ENCODE measurements around the gene MRGPRX4. TPM values are rescaled to one million over a fixed set of nuclear protein-coding genes. Genes with fewer than 3 reads are reported as not detected.
"Not testable (repeated sequence)": the region's sequence is repeated elsewhere in the genome, so short reads cannot be mapped to it uniquely, and the experiment has no call there.

Gene MRGPRX4
- total RNA-seq, 2 experiments from 2014 or later, result not detected

DNA sequence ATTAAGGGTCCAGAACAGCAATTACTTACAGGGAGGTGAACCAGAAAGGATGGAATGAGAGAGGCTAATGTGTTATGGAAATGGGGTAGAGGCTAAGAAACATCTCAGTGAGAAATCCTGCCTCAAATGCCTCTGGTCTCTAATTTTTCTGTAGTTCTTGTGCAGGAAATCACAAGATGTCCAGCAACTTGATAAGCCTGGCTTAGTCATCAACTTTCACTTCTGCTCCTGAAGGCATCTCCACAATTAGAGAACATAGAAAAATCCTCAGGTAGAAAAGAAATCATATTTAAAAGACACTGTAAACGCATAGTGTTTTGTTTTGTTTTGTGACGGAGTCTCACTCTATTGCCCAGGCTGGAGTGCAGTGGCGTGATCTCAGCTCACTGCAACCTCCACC, 18.7 kb downstream of the MRGPRX4 start:
- DNase-seq, result no peak
- TF ChIP-seq, protein P1, sequence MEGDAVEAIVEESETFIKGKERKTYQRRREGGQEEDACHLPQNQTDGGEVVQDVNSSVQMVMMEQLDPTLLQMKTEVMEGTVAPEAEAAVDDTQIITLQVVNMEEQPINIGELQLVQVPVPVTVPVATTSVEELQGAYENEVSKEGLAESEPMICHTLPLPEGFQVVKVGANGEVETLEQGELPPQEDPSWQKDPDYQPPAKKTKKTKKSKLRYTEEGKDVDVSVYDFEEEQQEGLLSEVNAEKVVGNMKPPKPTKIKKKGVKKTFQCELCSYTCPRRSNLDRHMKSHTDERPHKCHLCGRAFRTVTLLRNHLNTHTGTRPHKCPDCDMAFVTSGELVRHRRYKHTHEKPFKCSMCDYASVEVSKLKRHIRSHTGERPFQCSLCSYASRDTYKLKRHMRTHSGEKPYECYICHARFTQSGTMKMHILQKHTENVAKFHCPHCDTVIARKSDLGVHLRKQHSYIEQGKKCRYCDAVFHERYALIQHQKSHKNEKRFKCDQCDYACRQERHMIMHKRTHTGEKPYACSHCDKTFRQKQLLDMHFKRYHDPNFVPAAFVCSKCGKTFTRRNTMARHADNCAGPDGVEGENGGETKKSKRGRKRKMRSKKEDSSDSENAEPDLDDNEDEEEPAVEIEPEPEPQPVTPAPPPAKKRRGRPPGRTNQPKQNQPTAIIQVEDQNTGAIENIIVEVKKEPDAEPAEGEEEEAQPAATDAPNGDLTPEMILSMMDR (IDR thresholded peaks at IDR 0.05), result no peak
- Mint-ChIP-seq H3K9me3 (no peaks in the 10 kb centered on the region), H3K27me3 (peaks cover 14% of the 10 kb centered on the region), H3K4me3 (no peak overlapping the region), H3K4me1 (ENCODE audit: low read depth) (no peaks in the 10 kb centered on the region), H3K36me3 (ENCODE audit: low read depth) (no peaks in the 10 kb centered on the region), H3K27ac (no peak overlapping the region)
- intact Hi-C loops (cut with micrococcal nuclease), result no loop called here
- ChIA-PET POLR2A (no interaction called here), CTCF (interaction anchor here (1.3 kb wide), 1 partner anchor 76 kb away, joined by 6 read pairs; no protein-coding TSS in a partner anchor)
- no peak for ATAC-seq

DNA sequence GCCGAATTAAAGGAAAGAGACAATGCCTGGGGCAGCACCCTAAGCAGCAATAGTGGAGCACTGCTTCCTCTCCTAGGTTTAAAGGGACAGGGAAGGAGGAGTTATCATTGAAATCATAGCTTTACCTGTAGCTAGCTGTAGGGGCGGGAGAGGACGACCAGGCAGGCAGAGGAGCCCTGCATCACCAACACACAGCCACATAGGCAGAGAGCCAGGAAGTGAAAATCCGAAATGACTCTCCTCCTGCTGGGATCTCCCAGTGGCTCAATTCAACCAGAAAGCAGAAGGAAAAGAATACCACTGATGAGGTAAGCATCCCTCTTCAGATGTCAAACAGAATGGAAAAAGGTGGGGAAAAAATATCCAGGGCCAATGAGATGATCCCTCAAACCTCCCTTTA, 20.4 kb downstream of the MRGPRX4 start:
- Mint-ChIP-seq H3K4me1 (ENCODE audit: low read depth) (no peaks in the 10 kb centered on the region), H3K36me3 (ENCODE audit: low read depth) (no peaks in the 10 kb centered on the region), H3K9me3 (no peaks in the 10 kb centered on the region), H3K4me3 (no peak overlapping the region), H3K27me3 (peaks cover 11% of the 10 kb centered on the region), H3K27ac (no peak overlapping the region)
- intact Hi-C loops (cut with micrococcal nuclease), result no loop called here
- ChIA-PET POLR2A (no interaction called here), CTCF (no interaction called here)
- TF ChIP-seq, protein P1 (IDR thresholded peaks at IDR 0.05), result no peak
- ATAC-seq, result no peak
- DNase-seq, result no peak

DNA sequence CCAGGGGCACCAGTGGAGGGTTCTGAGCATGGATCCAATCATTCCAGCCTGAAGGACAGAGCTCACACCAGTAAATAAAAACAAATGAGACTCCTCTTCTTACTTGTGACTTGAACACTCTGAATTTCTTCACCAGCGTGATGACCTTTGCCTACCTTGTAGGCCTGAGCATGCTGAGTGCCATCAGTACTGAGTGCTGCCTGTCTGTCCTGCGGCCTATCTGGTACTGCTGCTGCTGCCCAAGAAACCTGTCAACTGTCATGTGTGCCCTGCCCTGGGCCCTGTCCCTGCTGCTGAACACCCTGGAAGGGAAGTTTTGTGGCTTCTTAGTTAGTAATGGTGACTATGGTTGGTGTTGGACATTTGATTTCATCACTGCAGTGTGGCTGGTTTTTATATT, 23.9 kb downstream of the MRGPRX4 start:
- no peak for DNase-seq
- intact Hi-C loops (cut with micrococcal nuclease), result no loop called here
- Mint-ChIP-seq H3K36me3 (ENCODE audit: low read depth) (no peaks in the 10 kb centered on the region), H3K27me3 (peaks cover 16% of the 10 kb centered on the region), H3K4me3 (no peak overlapping the region), H3K4me1 (ENCODE audit: low read depth) (no peaks in the 10 kb centered on the region), H3K27ac (no peak overlapping the region), H3K9me3 (no peaks in the 10 kb centered on the region)
- ChIA-PET POLR2A (no interaction called here), CTCF (no interaction called here)
- TF ChIP-seq, protein P1 (IDR thresholded peaks at IDR 0.05), result no peak
- no peak for ATAC-seq

DNA sequence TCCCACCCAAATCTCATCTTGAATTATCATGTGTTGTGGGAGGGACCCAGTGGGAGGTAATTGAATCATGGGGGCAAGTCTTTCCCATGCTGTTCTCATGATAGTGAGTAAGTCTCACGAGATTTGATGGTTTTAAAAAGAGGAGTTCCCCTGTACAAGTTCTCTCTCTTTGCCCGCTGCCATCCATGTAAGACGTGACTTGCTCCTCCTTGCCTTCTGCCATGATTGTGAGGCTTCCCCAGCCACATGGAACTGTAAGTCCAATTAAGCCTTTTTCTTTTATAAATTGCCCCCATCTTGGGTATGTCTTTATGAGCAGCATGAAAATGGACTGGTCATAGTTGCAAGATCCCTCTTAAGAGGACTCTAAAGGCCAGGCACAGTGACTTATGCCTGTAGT, 25.1 kb downstream of the MRGPRX4 start:
- intact Hi-C loops (cut with micrococcal nuclease); H3K36me3 Mint-ChIP-seq (ENCODE audit: low read depth); POLR2A ChIA-PET; H3K27ac Mint-ChIP-seq; CTCF ChIA-PET; H3K4me1 Mint-ChIP-seq (ENCODE audit: low read depth); H3K4me3 Mint-ChIP-seq; ATAC-seq; DNase-seq; H3K9me3 Mint-ChIP-seq: not testable (repeated sequence)
- peaks cover 17% of the 10 kb centered on the region for H3K27me3 Mint-ChIP-seq

DNA sequence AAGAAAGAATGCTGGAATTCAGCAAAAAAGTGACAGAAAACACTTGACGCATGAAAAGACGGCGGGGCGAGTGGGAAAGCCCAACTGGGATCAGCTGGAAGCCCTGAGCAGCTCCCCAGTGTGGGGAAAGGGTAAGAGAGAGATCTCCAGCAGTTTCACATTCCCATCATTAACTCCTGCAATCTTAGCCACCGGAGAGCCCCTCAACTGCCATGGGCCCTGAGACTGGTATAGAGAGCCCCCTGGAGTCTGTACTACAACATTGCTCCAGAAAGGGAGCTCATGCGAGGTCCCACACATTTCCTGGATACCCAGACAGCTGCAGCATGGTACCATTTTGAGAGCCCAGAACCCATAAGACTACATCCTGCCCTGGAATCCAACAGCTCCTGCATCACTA, 31.1 kb downstream of the MRGPRX4 start:
- Mint-ChIP-seq H3K36me3 (ENCODE audit: low read depth) (no peaks in the 10 kb centered on the region), H3K4me1 (ENCODE audit: low read depth) (no peaks in the 10 kb centered on the region), H3K4me3 (no peak overlapping the region), H3K27me3 (peaks cover 36% of the 10 kb centered on the region), H3K27ac (no peak overlapping the region), H3K9me3 (peaks cover 1% of the 10 kb centered on the region)
- ChIA-PET CTCF (interaction anchor here (0.6 to 2.0 kb wide), 13 partner anchors 9 to 215 kb away, joined by 3 to 41 read pairs (median 4); no protein-coding TSS in a partner anchor), POLR2A (no interaction called here)
- DNase-seq (peak; percentile 22), ATAC-seq (peak; percentile 77)
- TF ChIP-seq, protein P1 (IDR thresholded peaks at IDR 0.05), result peak; percentile 60
- intact Hi-C loops (cut with micrococcal nuclease), result loop anchor here (2.0 kb wide), 1 partner anchor 87 kb away; no protein-coding TSS in a partner anchor

DNA sequence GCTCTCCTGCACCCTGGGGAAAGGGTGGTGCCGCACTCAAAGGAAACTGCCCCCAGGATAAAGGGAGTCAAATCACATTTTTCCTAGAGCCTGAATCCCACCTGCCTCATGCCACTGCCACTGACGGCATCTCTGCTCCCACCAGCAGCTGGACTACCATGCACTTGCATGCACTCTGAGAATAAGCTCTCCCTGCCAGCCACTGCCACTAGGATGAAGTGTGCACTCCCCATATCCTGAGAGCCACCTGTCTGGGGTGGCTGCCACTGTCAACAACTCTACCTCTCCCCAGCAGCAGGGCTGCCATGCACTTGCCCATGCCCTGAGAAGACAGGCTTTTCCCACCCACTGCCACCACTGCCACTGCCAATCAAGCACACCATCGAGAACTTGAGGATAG, 31.6 kb downstream of the MRGPRX4 start:
- ChIA-PET POLR2A (no interaction called here), CTCF (interaction anchor here (0.6 to 2.0 kb wide), 13 partner anchors 9 to 215 kb away, joined by 3 to 41 read pairs (median 4); no protein-coding TSS in a partner anchor)
- H3K27me3 Mint-ChIP-seq, result peaks cover 36% of the 10 kb centered on the region
- no peaks in the 10 kb centered on the region for H3K36me3 Mint-ChIP-seq (ENCODE audit: low read depth)
- peaks cover 1% of the 10 kb centered on the region for H3K9me3 Mint-ChIP-seq
- H3K4me1 Mint-ChIP-seq (ENCODE audit: low read depth), result no peaks in the 10 kb centered on the region
- DNase-seq (no peak), ATAC-seq (no peak)
- no peak overlapping the region for H3K27ac Mint-ChIP-seq
- TF ChIP-seq, protein P1 (IDR thresholded peaks at IDR 0.05), result no peak
- intact Hi-C loops (cut with micrococcal nuclease), result no loop called here
- H3K4me3 Mint-ChIP-seq, result no peak overlapping the region
